Activated CD8-positive, alpha-beta memory T cell treated with anti-CD3 and anti-CD28 coated beads, Interleukin-2, amount 10 ng/mL, durations not matched to agents 7 days and 5 days (primary cell): ENCODE data around the gene BTLA. TPM values are rescaled to one million over a fixed set of nuclear protein-coding genes. Genes with fewer than 3 reads are reported as not detected.

Source experiments
- ATAC-seq: fragments of 150-1000 bp; cut with Tn5 transposase; one replicate; pipeline ENCODE4 v1.10.0; 2021; ENCODE audit warnings: moderate library complexity
- CTCF ChIA-PET: fragments of 350-600 bp; sonication (Branson Sonifier 250); formaldehyde crosslinking; loops from one replicate; lab custom pipeline; 2021; ENCODE audit warnings: antibody characterized with exemption; lab: Charles Lee
- DNase-seq: peaks from one replicate; pipeline ENCODE4 v3.0.0-alpha.2; 2020
- H3K27ac Mint-ChIP-seq: one replicate; pipeline ENCODE4 v1.8.0; 2021; ENCODE audit warnings: mild to moderate bottlenecking, mixed read lengths
- H3K27me3 Mint-ChIP-seq: one replicate; pipeline ENCODE4 v1.8.0; 2021; ENCODE audit warnings: mixed read lengths
- H3K36me3 Mint-ChIP-seq: one replicate; pipeline ENCODE4 v1.8.0; 2021; ENCODE audit warnings: mild to moderate bottlenecking, mixed read lengths
- H3K4me1 Mint-ChIP-seq: one replicate; pipeline ENCODE4 v1.8.0; 2021; ENCODE audit warnings: mixed read lengths
- H3K4me3 Mint-ChIP-seq: one replicate; pipeline ENCODE4 v1.8.0; 2021; ENCODE audit warnings: mild to moderate bottlenecking, moderate library complexity, mixed read lengths
- H3K9me3 Mint-ChIP-seq: one replicate; pipeline ENCODE4 v1.8.0; 2022; ENCODE audit warnings: low read depth, mixed read lengths
- total RNA-seq, 2 experiments: library from RNA; stranded (reverse); gene quantifications; one replicate each; pipeline ENCODE4 v1.2.3, GENCODE V29; 2021

BTLA gene
- total RNA-seq, 2 experiments from 2014 or later = 16.2 to 17.1 TPM

DNA sequence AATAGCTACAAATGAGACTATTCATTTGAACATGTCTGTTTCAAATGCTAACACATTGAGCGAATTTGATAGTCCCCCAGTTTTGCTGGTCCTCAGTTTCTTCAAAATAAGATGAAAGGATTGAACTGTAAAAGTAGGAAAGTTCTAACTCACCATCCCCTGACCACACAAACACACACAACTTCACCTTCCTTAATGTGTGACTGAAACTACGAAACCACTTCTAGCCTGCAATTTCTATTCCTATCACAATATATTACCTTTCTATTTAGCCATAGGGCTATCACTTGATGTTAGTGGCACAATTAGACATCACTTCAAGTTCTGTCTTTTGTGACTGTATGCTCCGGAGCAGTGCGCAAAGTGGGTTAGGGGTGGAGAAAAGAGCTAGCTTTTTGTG, 14.9 kb downstream of the BTLA start:
- CTCF ChIA-PET = interaction anchor here (1.1 to 1.2 kb wide), 2 partner anchors 10 to 47 kb away, joined by 3 to 4 read pairs; no protein-coding TSS in a partner anchor
- Mint-ChIP-seq H3K4me1 (peaks cover 29% of the 10 kb centered on the region), H3K27ac (no peak overlapping the region)

DNA sequence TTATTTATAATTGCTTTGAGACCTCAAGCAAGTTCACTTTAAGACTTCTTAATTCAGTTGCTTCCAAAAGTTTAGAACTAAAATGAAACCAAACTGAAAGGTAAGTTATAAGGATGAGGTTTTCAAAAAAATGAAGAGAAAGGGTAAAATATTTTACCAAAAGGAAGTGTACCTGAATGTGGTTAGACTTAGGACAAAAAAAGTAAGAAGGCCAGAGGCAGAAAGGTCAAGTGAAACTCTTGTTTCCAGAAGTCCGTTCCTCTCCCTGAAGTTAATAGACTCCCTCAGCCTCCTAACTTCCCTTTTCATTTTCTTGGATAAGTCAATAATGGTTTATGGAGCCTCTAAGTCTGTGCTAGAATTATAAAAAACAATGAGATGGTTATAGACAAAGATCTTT, 16.6 kb downstream of the BTLA start:
- CTCF ChIA-PET = no interaction called here
- peaks cover 37% of the 10 kb centered on the region for H3K36me3 Mint-ChIP-seq
- no peaks in the 10 kb centered on the region for H3K27me3 Mint-ChIP-seq
- H3K4me1 Mint-ChIP-seq = peaks cover 29% of the 10 kb centered on the region
- H3K27ac Mint-ChIP-seq = peak overlapping the region; percentile 63
- ATAC-seq (no peak), DNase-seq (no peak)
- H3K9me3 Mint-ChIP-seq = no peaks in the 10 kb centered on the region
- H3K4me3 Mint-ChIP-seq = no peak overlapping the region

More for the DNA sequence above, 14.9 kb downstream of the BTLA start:
- Mint-ChIP-seq H3K36me3 (peaks cover 29% of the 10 kb centered on the region), H3K9me3 (no peaks in the 10 kb centered on the region), H3K27me3 (no peaks in the 10 kb centered on the region), H3K4me3 (no peak overlapping the region)
- DNase-seq (no peak), ATAC-seq (no peak)

DNA sequence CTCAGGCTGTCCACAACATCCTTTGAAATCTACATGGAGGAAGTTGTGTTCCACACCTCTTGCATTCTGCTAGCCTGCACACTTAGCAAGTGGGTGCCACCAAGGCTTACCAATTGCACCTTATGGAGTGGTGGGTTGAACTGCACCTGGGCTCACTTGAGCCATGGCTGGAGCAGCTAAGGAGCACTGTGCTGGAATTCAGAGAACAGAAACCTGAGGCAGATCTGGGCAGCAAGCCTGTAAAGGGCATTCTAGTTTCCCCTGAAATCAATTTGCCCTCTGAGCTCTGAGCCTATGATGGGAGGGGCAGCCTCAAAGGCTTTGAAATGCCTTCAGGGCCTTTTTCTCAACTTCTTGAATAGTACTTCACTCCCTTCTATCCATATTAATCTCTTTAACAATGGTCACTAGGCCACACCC, 18.0 kb downstream of the BTLA start:
- Mint-ChIP-seq H3K27ac (no peak overlapping the region), H3K27me3 (no peaks in the 10 kb centered on the region), H3K4me1 (peaks cover 29% of the 10 kb centered on the region), H3K36me3 (peaks cover 46% of the 10 kb centered on the region), H3K4me3 (no peak overlapping the region), H3K9me3 (no peaks in the 10 kb centered on the region)
- no peak for ATAC-seq
- CTCF ChIA-PET = interaction anchor here (0.7 to 1.1 kb wide), 2 partner anchors 17 to 148 kb away, joined by 3 read pairs; partner anchors contain the start of gene CD200
- no peak for DNase-seq

DNA sequence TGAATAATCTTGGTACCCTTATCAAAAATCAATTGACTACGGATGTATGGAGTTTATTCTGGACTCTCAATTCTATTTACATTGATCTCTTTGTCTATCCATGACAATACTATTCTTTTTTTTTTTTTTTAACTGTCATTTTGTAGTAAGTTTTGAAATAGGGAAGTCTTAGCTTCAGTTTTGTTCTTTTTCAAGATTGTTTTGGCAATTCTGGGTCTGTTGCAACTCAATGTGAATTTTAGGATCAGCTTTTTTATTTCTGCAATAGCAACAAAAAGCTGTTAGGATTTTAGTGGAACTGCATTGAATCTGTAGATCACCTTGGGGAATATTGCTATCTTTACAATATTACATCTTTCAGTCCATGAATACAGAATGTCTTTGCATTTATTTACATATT, 21.4 kb downstream of the BTLA start:
- no peak for ATAC-seq
- CTCF ChIA-PET = interaction anchor here (1.6 kb wide), 1 partner anchor 19 kb away, joined by 3 read pairs; no protein-coding TSS in a partner anchor
- peaks cover 42% of the 10 kb centered on the region for H3K4me1 Mint-ChIP-seq
- H3K27me3 Mint-ChIP-seq = no peaks in the 10 kb centered on the region
- H3K9me3 Mint-ChIP-seq = no peaks in the 10 kb centered on the region
- H3K4me3 Mint-ChIP-seq = no peak overlapping the region
- DNase-seq = no peak
- peaks cover 60% of the 10 kb centered on the region for H3K36me3 Mint-ChIP-seq
- no peak overlapping the region for H3K27ac Mint-ChIP-seq

DNA sequence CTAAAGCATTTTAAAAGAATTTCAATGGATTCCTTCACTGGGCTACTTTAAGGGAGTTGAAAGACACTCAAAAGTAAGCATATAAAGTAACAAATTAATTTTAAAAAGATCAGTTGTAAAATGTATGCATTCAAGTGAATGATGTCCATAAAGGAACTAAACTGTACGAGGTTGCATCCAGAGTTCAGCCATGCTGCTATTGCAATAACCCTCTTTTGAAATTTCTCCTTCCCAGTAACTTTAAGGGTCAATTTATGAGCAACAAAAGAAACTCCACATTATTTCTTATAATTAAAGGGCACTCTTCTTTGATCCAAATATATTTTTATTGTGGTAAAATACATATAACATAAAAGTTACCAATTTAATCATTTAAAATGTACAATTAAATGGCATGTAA, 22.9 kb downstream of the BTLA start:
- H3K9me3 Mint-ChIP-seq = no peaks in the 10 kb centered on the region
- peaks cover 36% of the 10 kb centered on the region for H3K4me1 Mint-ChIP-seq
- H3K27ac Mint-ChIP-seq = no peak overlapping the region
- peaks cover 62% of the 10 kb centered on the region for H3K36me3 Mint-ChIP-seq
- ATAC-seq (no peak), DNase-seq (no peak)
- H3K27me3 Mint-ChIP-seq = no peaks in the 10 kb centered on the region
- CTCF ChIA-PET = no interaction called here
- no peak overlapping the region for H3K4me3 Mint-ChIP-seq

DNA sequence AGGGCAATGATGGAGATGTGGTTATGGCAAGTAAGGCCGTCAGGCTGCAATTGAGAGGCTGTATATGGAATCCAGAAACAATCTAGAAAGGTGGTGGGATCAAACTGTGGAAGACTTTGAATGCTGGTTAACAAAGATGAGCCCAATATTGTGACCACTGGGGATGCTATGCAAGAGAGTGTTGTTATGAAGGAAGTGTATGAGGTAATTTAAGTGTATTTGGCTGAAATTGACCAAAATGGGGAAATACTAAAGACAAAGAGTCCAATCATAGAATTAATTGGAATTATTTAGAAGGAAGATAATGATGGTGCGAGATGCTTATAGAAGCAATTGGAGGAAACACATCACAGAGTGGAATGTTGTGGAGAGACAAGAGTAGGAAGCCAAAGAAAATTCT, 24.5 kb downstream of the BTLA start:
- no peaks in the 10 kb centered on the region for H3K9me3 Mint-ChIP-seq
- H3K36me3 Mint-ChIP-seq = peaks cover 62% of the 10 kb centered on the region
- CTCF ChIA-PET = no interaction called here
- ATAC-seq (no peak), DNase-seq (no peak)
- H3K4me3 Mint-ChIP-seq = no peak overlapping the region
- no peaks in the 10 kb centered on the region for H3K27me3 Mint-ChIP-seq
- H3K4me1 Mint-ChIP-seq = peaks cover 39% of the 10 kb centered on the region
- no peak overlapping the region for H3K27ac Mint-ChIP-seq

DNA sequence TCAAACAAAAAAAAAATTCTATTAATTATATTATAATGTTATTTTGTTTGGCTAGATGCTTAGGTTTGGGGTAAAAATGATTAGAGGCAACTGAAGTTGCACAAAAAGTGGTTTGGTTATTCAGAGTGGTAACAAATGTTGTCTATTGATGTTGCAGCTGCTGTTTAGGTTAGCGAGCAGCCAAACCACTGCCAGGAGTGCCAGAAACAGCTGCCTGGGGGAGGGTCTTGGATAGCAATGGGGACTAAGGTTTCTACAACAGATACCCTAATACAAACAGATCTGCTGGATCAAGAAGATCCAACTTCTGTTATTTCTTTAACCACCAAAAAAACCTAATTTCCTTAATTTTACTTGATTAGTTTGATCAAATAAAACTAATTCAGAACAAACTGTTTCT, 26.6 kb downstream of the BTLA start:
- Mint-ChIP-seq H3K4me1 (peaks cover 42% of the 10 kb centered on the region), H3K4me3 (no peak overlapping the region), H3K9me3 (no peaks in the 10 kb centered on the region), H3K36me3 (peaks cover 55% of the 10 kb centered on the region), H3K27ac (no peak overlapping the region), H3K27me3 (no peaks in the 10 kb centered on the region)
- DNase-seq = no peak
- CTCF ChIA-PET = interaction anchor here (1.4 kb wide), 1 partner anchor 35 kb away, joined by 3 read pairs; no protein-coding TSS in a partner anchor
- no peak for ATAC-seq

DNA sequence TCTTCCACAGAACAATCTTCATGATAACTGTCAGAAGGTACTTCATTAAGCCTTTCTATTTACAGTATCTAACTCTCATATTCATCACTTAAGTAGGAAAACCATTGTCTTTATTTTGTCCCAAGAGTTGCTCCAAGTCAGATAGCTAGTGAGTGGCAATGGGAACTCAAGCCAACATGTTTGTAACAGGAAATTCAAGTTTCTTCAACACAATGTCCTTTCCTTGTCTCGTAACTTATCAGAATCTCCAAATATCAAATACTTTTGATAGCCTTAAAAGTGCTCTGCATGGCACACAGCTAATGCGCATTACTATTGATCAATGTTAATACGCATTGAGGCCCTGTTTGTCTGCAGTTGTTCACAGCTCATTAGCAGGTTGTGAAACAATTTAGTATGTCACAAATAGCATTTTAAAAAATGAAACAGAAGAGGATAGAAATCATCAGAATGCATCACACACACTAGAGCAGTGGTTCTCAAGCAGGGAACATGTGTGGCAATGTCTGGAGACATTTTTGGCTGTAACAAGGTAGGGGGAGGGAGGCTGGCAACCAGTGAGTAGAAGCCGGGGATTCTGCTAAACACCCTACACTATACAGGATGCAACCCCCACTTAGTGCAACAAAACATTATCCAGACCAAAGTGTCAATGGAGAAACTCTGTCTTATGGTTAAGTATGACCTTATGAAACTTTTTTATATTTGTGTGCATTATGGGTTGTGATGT, 27.5 kb downstream of the BTLA start:
- CTCF ChIA-PET = no interaction called here
- H3K27ac Mint-ChIP-seq = no peak overlapping the region
- no peak for ATAC-seq

DNA sequence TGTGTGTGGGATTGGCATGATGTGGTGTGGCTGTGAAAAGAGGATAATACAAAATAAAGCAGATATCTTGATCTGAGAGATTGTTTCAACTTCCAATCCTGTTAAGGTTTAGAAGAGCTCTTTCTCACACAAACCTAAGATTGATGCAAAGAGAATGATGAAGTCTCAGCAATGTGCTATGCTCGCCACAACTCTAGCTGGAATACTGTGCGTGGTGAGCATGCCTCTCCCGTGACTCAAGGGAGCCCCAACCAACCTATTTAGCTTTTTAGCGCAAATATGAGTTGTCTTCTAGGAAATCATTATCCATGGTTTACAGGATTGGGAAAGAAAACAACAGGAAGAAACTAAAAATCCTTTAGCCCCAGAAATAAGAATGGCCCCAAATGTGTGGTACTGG, 28.5 kb downstream of the BTLA start:
- H3K27me3 Mint-ChIP-seq = no peaks in the 10 kb centered on the region
- peaks cover 58% of the 10 kb centered on the region for H3K36me3 Mint-ChIP-seq
- DNase-seq = no peak
- no peak overlapping the region for H3K27ac Mint-ChIP-seq
- no peaks in the 10 kb centered on the region for H3K9me3 Mint-ChIP-seq
- no peak for ATAC-seq
- H3K4me1 Mint-ChIP-seq = peaks cover 51% of the 10 kb centered on the region
- no peak overlapping the region for H3K4me3 Mint-ChIP-seq
- CTCF ChIA-PET = no interaction called here

More for the DNA sequence above, 27.5 kb downstream of the BTLA start:
- H3K36me3 Mint-ChIP-seq = peaks cover 52% of the 10 kb centered on the region
- peaks cover 47% of the 10 kb centered on the region for H3K4me1 Mint-ChIP-seq
- no peaks in the 10 kb centered on the region for H3K27me3 Mint-ChIP-seq
- H3K4me3 Mint-ChIP-seq = no peak overlapping the region
- DNase-seq = no peak
- no peaks in the 10 kb centered on the region for H3K9me3 Mint-ChIP-seq

DNA sequence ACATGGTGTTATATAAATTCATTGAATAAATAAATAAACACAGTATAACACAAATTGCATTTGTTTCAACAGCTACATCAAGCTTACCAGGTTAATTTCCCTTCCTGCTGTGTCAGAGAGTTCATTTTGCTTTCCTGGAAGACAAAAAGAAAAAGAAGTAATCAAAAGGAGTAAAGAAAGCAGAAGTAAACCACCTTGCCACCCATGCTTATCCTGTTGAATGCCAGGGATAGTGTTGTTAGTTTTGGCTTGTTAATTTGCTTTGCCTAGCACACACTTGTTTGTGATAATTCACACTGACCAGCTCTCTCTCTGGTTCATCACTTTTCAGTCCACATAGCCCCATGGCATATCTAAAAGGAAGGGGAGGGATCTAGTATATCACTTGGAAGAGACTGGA, 29.6 kb downstream of the BTLA start:
- no peaks in the 10 kb centered on the region for H3K9me3 Mint-ChIP-seq
- ATAC-seq (no peak), DNase-seq (no peak)
- H3K27me3 Mint-ChIP-seq = no peaks in the 10 kb centered on the region
- H3K4me3 Mint-ChIP-seq = no peak overlapping the region
- H3K36me3 Mint-ChIP-seq = peaks cover 57% of the 10 kb centered on the region
- CTCF ChIA-PET = interaction anchor here (0.6 kb wide), 1 partner anchor 16 kb away, joined by 3 read pairs; no protein-coding TSS in a partner anchor
- H3K4me1 Mint-ChIP-seq = peaks cover 52% of the 10 kb centered on the region
- H3K27ac Mint-ChIP-seq = no peak overlapping the region

DNA sequence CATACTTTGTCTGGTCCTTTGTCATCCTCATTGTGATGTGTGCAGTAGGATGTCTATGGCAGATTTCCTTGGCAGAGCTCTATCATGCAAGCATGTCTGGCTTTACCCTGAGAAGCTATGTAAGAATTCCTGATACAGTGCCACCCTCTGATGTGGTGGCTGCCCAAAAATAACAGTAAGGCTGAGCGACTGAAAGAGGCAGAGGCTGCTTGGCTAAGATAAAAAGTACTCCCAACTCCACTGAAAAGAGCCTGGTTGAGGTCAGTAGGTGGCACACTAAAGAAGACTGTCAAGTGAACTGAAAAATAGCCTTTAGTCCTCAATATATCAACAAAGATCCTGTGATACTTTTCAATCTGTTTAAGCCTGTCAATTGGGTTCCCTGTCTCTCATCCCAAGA, 31.7 kb downstream of the BTLA start:
- Mint-ChIP-seq H3K36me3 (peaks cover 58% of the 10 kb centered on the region), H3K4me1 (peaks cover 52% of the 10 kb centered on the region), H3K27ac (no peak overlapping the region), H3K9me3 (no peaks in the 10 kb centered on the region), H3K27me3 (no peaks in the 10 kb centered on the region), H3K4me3 (no peak overlapping the region)
- ATAC-seq (no peak), DNase-seq (no peak)
- CTCF ChIA-PET = interaction anchor here (1.0 to 1.2 kb wide), 3 partner anchors 22 to 120 kb away, joined by 3 read pairs; no protein-coding TSS in a partner anchor

DNA sequence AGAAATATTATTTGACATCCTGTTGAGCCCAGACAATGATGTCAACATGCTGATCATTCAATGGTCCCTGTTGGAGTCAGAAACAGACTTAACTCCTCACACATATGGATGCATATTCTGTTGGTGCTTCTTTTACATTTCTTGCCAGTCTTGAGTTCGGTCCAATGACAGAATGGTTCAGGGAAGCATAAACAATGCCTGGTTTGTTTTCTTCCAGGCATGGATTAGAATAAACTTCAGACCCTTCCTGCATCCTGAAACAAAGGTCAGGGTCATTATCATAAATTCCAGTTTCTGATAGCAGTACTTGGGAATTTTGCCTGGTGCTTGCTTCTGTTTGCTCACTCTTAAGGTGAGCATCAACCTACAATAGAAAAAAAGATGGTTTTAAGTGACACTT, 33.3 kb downstream of the BTLA start:
- Mint-ChIP-seq H3K27me3 (no peaks in the 10 kb centered on the region), H3K9me3 (no peaks in the 10 kb centered on the region), H3K36me3 (peaks cover 59% of the 10 kb centered on the region), H3K4me3 (no peak overlapping the region), H3K4me1 (peaks cover 59% of the 10 kb centered on the region), H3K27ac (no peak overlapping the region)
- ATAC-seq (no peak), DNase-seq (no peak)
- CTCF ChIA-PET = interaction anchor here (1.2 kb wide), 1 partner anchor 27 kb away, joined by 3 read pairs; no protein-coding TSS in a partner anchor

DNA sequence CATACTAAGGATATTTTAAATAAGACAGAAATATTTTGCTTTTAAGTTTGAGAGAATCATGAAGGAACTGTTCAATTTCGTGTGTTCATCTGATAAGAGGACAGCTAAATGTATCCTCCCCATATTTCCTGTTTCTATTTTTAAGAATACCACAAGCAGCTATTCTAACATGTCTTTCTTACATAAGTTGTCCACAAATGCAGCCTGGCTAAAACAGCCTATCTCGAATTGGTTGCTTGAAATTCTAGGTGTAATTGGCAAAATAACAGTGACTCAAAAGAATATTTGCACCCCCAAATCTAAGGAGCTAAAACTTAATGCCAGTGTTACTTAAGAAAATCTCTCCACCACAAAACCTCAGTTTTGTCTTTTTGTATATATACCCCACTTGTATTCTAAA, 35.0 kb downstream of the BTLA start:
- CTCF ChIA-PET = interaction anchor here (0.8 to 1.6 kb wide), 5 partner anchors 17 to 353 kb away, joined by 3 to 5 read pairs (median 3); partner anchors contain the start of gene BTLA
- Mint-ChIP-seq H3K4me1 (peaks cover 69% of the 10 kb centered on the region), H3K27me3 (no peaks in the 10 kb centered on the region), H3K4me3 (peak overlapping the region; percentile 34), H3K36me3 (peaks cover 51% of the 10 kb centered on the region), H3K9me3 (no peaks in the 10 kb centered on the region), H3K27ac (peak overlapping the region; percentile 73)
- ATAC-seq (peak; percentile 67), DNase-seq (peak; percentile 47)

DNA sequence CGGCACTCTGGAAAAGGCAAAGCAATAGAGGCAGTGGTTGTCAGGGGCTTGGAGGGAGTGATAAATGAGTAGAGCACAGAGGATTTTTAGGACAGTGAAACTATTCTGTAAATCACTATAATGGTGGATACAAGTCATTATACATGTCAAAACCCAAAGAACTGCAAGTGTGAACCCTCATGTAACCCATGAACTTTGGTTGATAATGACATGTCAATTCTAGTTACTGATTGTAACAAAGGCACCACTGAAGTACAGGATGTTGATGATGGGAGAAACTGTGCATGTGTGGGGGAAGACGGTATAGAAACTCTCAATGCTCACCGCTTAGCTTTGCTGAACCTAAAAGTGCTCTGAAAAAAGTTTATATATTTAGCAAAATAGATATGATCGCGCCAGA, 36.0 kb downstream of the BTLA start:
- H3K4me3 Mint-ChIP-seq = peak overlapping the region; percentile 2
- peaks cover 69% of the 10 kb centered on the region for H3K4me1 Mint-ChIP-seq
- ATAC-seq (peak; percentile 48), DNase-seq (peak; percentile 44)
- CTCF ChIA-PET = interaction anchor here (1.1 to 1.6 kb wide), 3 partner anchors 35 to 352 kb away, joined by 3 to 5 read pairs (median 3); no protein-coding TSS in a partner anchor
- H3K36me3 Mint-ChIP-seq = peaks cover 47% of the 10 kb centered on the region
- no peaks in the 10 kb centered on the region for H3K9me3 Mint-ChIP-seq
- peak overlapping the region; percentile 73 for H3K27ac Mint-ChIP-seq
- no peaks in the 10 kb centered on the region for H3K27me3 Mint-ChIP-seq
